Neural crest cell (in vitro differentiated cells): ENCODE data around the gene USB1. TPM values are rescaled to one million over a fixed set of nuclear protein-coding genes. Genes with fewer than 3 reads are reported as not detected.

Experiments used
- DNase-seq: peaks from one replicate; pipeline ENCODE4 v3.0.0; 2021; ENCODE audit warnings: low read depth, mixed read lengths, low spot score
- H3K27ac Mint-ChIP-seq: one replicate; pipeline ENCODE4 v1.8.0; 2021; ENCODE audit warnings: mild to moderate bottlenecking, mixed read lengths; ENCODE audit not compliant: unreplicated experiment
- H3K27me3 Mint-ChIP-seq: 2 replicates; pipeline ENCODE4 v1.8.0; 2021; ENCODE audit warnings: low read depth, mild to moderate bottlenecking, mixed read lengths
- H3K36me3 Mint-ChIP-seq: 2 replicates; pipeline ENCODE4 v1.8.0; 2021; ENCODE audit warnings: low read depth, mild to moderate bottlenecking, mixed read lengths
- H3K4me1 Mint-ChIP-seq: 2 replicates; pipeline ENCODE4 v1.8.0; 2021; ENCODE audit warnings: mixed read lengths
- H3K4me3 Mint-ChIP-seq: one replicate; pipeline ENCODE4 v1.8.0; 2021; ENCODE audit warnings: mild to moderate bottlenecking, mixed read lengths
- H3K9me3 Mint-ChIP-seq: 2 replicates; pipeline ENCODE4 v1.8.0; 2021; ENCODE audit warnings: mixed read lengths
- total RNA-seq: library from RNA; stranded (reverse); gene quantifications from 2 replicates; pipeline ENCODE4 v1.2.1, GENCODE V29; 2021
- TF ChIP-seq, protein P1 (sequence below): fragments of 200-600 bp; sonication (generic); conservative IDR thresholded peaks from 2 replicates; pipeline ENCODE4 v1.5.0; 2021; ENCODE audit warnings: antibody characterized with exemption, mild to moderate bottlenecking

USB1 gene
- total RNA-seq, 1 donor from 2014 or later, result 74.8 TPM

DNA sequence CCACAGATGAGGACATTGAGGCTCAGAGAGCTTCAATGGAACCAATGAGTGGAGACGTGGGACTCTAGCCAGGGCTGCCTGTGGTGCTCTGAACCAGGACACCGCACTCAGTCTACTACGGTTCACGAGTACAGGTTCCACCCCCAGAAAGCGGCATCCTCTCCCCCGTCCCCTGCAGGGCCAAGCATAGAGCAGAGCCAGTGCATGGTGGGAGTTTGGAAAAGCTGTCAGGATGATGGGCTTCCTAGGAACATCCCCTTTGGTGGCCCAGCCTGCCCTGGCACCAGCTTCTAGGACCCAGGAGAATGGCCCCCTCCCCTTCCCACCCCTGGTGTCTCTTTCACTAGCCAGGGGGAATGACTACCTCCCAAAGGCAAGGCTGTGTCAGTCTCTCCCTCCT, 9.1 kb upstream of the USB1 start:
- TF ChIP-seq, protein P1, sequence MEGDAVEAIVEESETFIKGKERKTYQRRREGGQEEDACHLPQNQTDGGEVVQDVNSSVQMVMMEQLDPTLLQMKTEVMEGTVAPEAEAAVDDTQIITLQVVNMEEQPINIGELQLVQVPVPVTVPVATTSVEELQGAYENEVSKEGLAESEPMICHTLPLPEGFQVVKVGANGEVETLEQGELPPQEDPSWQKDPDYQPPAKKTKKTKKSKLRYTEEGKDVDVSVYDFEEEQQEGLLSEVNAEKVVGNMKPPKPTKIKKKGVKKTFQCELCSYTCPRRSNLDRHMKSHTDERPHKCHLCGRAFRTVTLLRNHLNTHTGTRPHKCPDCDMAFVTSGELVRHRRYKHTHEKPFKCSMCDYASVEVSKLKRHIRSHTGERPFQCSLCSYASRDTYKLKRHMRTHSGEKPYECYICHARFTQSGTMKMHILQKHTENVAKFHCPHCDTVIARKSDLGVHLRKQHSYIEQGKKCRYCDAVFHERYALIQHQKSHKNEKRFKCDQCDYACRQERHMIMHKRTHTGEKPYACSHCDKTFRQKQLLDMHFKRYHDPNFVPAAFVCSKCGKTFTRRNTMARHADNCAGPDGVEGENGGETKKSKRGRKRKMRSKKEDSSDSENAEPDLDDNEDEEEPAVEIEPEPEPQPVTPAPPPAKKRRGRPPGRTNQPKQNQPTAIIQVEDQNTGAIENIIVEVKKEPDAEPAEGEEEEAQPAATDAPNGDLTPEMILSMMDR, result no peak
- no peak overlapping the region for H3K27ac Mint-ChIP-seq
- peaks cover 4% of the 10 kb centered on the region for H3K4me1 Mint-ChIP-seq
- H3K4me3 Mint-ChIP-seq, result no peak overlapping the region
- DNase-seq, result no peak
- H3K36me3 Mint-ChIP-seq, result no peaks in the 10 kb centered on the region
- no peaks in the 10 kb centered on the region for H3K9me3 Mint-ChIP-seq
- peaks cover 15% of the 10 kb centered on the region for H3K27me3 Mint-ChIP-seq

DNA sequence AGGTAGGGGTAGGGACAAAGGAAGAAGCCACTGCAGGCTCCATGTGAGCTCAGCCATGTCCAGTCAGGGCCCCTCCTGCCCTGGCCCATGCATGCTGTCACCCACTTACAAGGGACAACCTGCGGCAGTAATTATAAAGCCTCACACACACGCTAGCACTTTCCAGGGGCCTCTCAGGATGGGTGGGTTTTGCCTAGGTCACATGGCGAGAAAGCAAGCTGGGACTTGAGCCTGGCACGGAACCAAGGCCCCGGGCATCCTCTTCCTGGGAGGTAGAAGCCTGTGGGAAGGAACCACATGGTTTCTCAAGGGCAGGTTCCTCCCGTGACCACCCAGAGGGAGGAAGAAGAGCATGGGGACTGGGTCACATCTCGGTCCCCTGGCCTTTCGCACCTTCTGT, 7.8 kb upstream of the USB1 start:
- DNase-seq, result no peak
- Mint-ChIP-seq H3K27ac (no peak overlapping the region), H3K4me1 (peaks cover 4% of the 10 kb centered on the region), H3K27me3 (peaks cover 2% of the 10 kb centered on the region), H3K9me3 (no peaks in the 10 kb centered on the region), H3K36me3 (peaks cover 3% of the 10 kb centered on the region), H3K4me3 (no peak overlapping the region)
- TF ChIP-seq, protein P1, result no peak

- no peak overlapping the region for H3K27ac Mint-ChIP-seq
- TF ChIP-seq, protein P1, result no peak
- H3K4me1 Mint-ChIP-seq, result peaks cover 6% of the 10 kb centered on the region
- no peaks in the 10 kb centered on the region for H3K9me3 Mint-ChIP-seq
- no peaks in the 10 kb centered on the region for H3K27me3 Mint-ChIP-seq
- H3K36me3 Mint-ChIP-seq, result peaks cover 3% of the 10 kb centered on the region
- DNase-seq, result no peak
- no peak overlapping the region for H3K4me3 Mint-ChIP-seq
These were observed 7.3 kb upstream of the USB1 start for GRCh38 chr16:57993897-57994296.

- DNase-seq, result no peak
- H3K4me1 Mint-ChIP-seq, result peaks cover 10% of the 10 kb centered on the region
- TF ChIP-seq, protein P1, result no peak
- H3K27me3 Mint-ChIP-seq, result no peaks in the 10 kb centered on the region
- peaks cover 3% of the 10 kb centered on the region for H3K36me3 Mint-ChIP-seq
- no peak overlapping the region for H3K27ac Mint-ChIP-seq
- peak overlapping the region; percentile 79 for H3K4me3 Mint-ChIP-seq
- no peaks in the 10 kb centered on the region for H3K9me3 Mint-ChIP-seq
These were observed 6.8 kb upstream of the USB1 start for GRCh38 chr16:57994361-57994760.

DNA sequence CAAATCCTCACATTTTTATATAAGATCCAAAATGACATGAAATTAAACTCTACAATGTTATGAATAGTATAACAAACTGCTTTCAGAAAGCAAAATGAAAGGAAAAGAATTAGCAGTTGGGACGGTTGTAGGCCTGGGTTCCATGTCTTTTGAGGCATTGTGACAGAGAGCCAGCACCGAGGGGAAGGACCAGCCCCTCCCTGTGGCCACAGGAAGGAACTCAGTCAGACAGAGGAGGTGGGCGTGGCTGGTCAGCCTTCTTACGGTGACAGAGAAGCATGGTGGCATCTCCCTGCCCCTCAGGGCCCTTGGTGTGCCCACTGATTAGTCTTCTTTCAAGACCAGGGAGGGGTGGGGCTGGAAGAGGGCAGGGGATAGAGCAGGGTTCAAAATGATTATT, 6.4 kb upstream of the USB1 start:
- no peak overlapping the region for H3K27ac Mint-ChIP-seq

More for the DNA sequence above, 6.4 kb upstream of the USB1 start:
- Mint-ChIP-seq H3K27me3 (no peaks in the 10 kb centered on the region), H3K9me3 (no peaks in the 10 kb centered on the region), H3K4me3 (peak overlapping the region; percentile 79), H3K4me1 (peaks cover 13% of the 10 kb centered on the region), H3K36me3 (peaks cover 3% of the 10 kb centered on the region)
- DNase-seq, result peak; percentile 32
- TF ChIP-seq, protein P1, result peak; percentile 63
